Naive thymus-derived CD8-positive, alpha-beta T cell (primary cell): ENCODE results near the gene DDX23. TPM values are rescaled to one million over a fixed set of nuclear protein-coding genes. Genes with fewer than 3 reads are reported as not detected.
A peak's percentile ranks its signal among the peaks of the same experiment; 100 is the strongest.

Source experiments
- ATAC-seq, 2 donors: fragments of 150-1000 bp; cut with Tn5 transposase in 1 of 2; sonication (Bioruptor Pico), chemical (Tn5 transposase) in 1 of 2; 1 replicate in 1 of 2; 2 replicates in 1 of 2; pipeline ENCODE4 v1.10.0; 2021; ENCODE audit warnings: mild to moderate bottlenecking in 2 of 2, moderate library complexity in 2 of 2
- POLR2A ChIA-PET: fragments of 350-600 bp; sonication (Branson Sonifier 250); formaldehyde crosslinking; loops from one replicate; lab custom pipeline; 2021; ENCODE audit warnings: antibody characterized with exemption; lab: Charles Lee
- DNase-seq, 10 donors: peaks; one replicate each; pipeline versions ENCODE4 v3.0.0 to v3.0.0-alpha.2; 2020 to 2022
- H3K27ac Mint-ChIP-seq, 10 donors: one replicate each; pipeline ENCODE4 v1.8.0; 2020 to 2022; ENCODE audit warnings: mild to moderate bottlenecking in 10 of 10, mixed read lengths in 10 of 10, moderate library complexity in 4 of 10, inconsistent platforms in 1 of 10
- H3K27me3 Mint-ChIP-seq, 5 donors: one replicate each; pipeline ENCODE4 v1.8.0; 2021 to 2022; ENCODE audit warnings: mixed read lengths in 5 of 5
- H3K36me3 Mint-ChIP-seq, 3 donors: one replicate each; pipeline ENCODE4 v1.8.0; 2020 to 2022; ENCODE audit warnings: mixed read lengths in 3 of 3, mild to moderate bottlenecking in 2 of 3, inconsistent platforms in 1 of 3
- H3K4me1 Mint-ChIP-seq, 4 donors: one replicate each; pipeline ENCODE4 v1.8.0; 2021 to 2022; ENCODE audit warnings: mixed read lengths in 4 of 4
- H3K4me3 Mint-ChIP-seq, 10 donors: one replicate each; pipeline ENCODE4 v1.8.0; 2020 to 2022; ENCODE audit warnings: mild to moderate bottlenecking in 10 of 10, mixed read lengths in 10 of 10, moderate library complexity in 6 of 10, inconsistent platforms in 1 of 10
- H3K9me3 Mint-ChIP-seq, 9 donors: one replicate each; pipeline ENCODE4 v1.8.0; 2020 to 2022; ENCODE audit warnings: mixed read lengths in 9 of 9, mild to moderate bottlenecking in 3 of 9, inconsistent platforms in 1 of 9, moderate library complexity in 1 of 9
- polyA plus RNA-seq, 3 donors: library from polyadenylated mRNA; unstranded; fragments of 300-500 nt; fragmentation: Illumina TruSeq; gene quantifications; one replicate each; pipeline ENCODE4 v1.2.3, GENCODE V29; 2021
- total RNA-seq, 8 experiments: library from RNA in 2 of 8; stranded (reverse) in 2 of 8; gene quantifications; one replicate each; pipeline ENCODE4 v1.2.3 and lab custom pipeline; 2021 to 2026

DDX23 gene
- total and polyA plus RNA-seq, 5 experiments from 2014 or later, result 27.6 to 171 (median 52.2) TPM

DNA sequence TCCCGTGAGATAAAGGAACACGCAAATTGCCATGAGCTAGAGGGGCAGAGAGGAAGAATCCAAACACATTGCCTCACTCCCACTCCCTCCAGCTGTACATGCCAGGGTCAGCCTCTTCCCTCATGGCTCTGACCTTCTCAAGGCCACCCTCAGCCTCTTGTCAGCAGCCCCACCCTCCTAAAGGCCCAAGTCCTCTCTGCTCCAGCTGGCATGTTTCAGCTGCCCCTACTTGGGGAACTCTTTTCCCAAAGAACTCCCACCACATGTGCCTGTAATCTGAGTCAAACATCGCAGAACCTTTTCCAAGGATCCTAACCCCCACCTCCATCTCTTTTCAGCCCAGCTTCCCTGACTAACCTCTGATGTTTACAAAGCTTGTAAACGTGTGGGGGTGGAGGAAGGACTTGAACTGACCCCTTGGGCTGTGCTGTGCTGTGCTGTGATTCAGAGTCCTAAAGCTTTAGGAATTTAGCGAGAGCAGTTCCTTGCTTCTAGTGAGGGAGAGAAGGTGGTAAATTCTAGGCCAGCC lies 41.0 kb downstream of the DDX23 start:
- Mint-ChIP-seq H3K9me3 (no peaks in the 10 kb centered on the region), H3K4me3 (no peak overlapping the region), H3K4me1 (peaks cover 5 to 25% (median 17%) of the 10 kb centered on the region in 4 donors)

DNA sequence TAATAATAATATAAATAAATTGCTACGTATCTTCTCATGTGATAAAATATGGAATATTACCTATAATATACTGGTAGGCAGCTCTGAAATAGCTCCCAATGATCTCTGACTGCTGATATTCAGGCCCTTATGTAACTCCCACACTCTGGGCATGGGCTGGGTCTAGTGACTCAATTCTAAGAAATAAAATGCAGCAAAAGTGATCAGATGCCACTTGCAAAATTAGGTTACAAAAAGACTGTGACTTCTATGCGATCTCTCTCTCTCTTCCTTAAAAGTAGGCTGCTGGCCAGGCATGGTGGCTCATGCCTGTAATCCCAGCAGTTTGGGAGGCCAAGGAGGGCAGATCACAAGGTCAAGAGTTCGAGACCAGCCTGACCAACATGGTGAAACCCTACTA lies 44.0 kb downstream of the DDX23 start:
- Mint-ChIP-seq H3K27ac (no peak overlapping the region), H3K27me3 (no peaks in the 10 kb centered on the region), H3K4me1 (peaks cover 0 to 9% (median 5%) of the 10 kb centered on the region in 4 donors), H3K36me3 (no peaks in the 10 kb centered on the region), H3K9me3 (no peaks in the 10 kb centered on the region), H3K4me3 (no peak overlapping the region)
- ATAC-seq (no peak), DNase-seq (no peak)
- POLR2A ChIA-PET, result interaction anchor here (0.6 kb wide), 1 partner anchor 44 kb away, joined by 6 read pairs; the partner anchor contains the start of gene DDX23

More for the DNA sequence above, 41.0 kb downstream of the DDX23 start:
- Mint-ChIP-seq H3K36me3 (no peaks in the 10 kb centered on the region), H3K27me3 (peaks cover 0 to 1% (median 0%) of the 10 kb centered on the region in 5 donors), H3K27ac (peak overlapping the region in 1 of 10 donors; percentile 56)
- POLR2A ChIA-PET, result no interaction called here
- DNase-seq, result no peak
- ATAC-seq, result no peak

DNA sequence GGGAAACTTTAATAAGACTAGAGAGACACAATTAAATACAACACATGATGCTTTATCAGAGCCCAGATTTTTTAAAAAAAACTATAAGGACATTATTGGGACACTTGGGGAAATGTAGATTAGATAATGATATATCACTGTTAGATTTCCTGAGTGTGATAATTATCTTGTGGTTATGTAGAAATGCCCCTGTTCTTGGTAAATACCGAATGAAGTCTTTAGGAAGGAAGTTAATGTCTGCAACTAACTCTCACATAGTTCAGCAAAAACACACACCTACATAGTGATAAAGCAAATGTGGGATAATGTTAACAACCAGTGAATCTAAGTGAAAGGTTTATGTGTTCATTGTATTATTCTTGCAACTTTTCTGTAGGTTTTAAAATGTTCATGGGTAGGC lies 48.3 kb downstream of the DDX23 start:
- no peaks in the 10 kb centered on the region for H3K36me3 Mint-ChIP-seq
- DNase-seq, result no peak
- no peak overlapping the region for H3K27ac Mint-ChIP-seq
- H3K9me3 Mint-ChIP-seq, result no peaks in the 10 kb centered on the region
- no peak overlapping the region for H3K4me3 Mint-ChIP-seq
- POLR2A ChIA-PET, result no interaction called here
- peaks cover 0 to 9% (median 4%) of the 10 kb centered on the region in 4 donors for H3K4me1 Mint-ChIP-seq
- no peak for ATAC-seq
- H3K27me3 Mint-ChIP-seq, result peaks cover 0 to 4% (median 0%) of the 10 kb centered on the region in 5 donors

DNA sequence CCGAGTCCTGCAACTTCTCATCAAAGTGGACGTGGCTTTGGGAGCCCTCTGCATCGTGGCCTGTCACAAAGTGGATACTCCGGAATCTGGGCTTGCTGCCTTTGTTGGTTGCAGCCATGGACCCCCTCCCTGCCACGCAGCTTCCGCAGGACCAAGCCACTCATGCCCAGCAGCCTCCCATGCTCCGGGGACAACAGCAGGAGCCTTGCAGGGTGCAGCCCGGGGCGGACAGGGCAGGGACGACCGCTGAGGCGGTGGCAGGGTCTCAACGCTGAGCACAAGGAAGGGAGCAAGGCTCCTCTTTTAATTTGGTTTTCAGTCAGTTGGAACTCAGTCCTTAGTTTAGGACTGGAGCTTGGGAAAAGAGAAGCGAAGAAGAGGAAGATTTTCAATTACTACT lies 51.0 kb downstream of the DDX23 start:
- Mint-ChIP-seq H3K27ac (no peak overlapping the region), H3K36me3 (no peaks in the 10 kb centered on the region), H3K4me3 (no peak overlapping the region), H3K9me3 (no peaks in the 10 kb centered on the region), H3K4me1 (peaks cover 2 to 4% (median 2%) of the 10 kb centered on the region in 4 donors), H3K27me3 (peaks cover 0 to 4% (median 0%) of the 10 kb centered on the region in 5 donors)
- POLR2A ChIA-PET, result no interaction called here
- DNase-seq, result peak in 1 of 10 donors; percentile 42
- ATAC-seq, result no peak

DNA sequence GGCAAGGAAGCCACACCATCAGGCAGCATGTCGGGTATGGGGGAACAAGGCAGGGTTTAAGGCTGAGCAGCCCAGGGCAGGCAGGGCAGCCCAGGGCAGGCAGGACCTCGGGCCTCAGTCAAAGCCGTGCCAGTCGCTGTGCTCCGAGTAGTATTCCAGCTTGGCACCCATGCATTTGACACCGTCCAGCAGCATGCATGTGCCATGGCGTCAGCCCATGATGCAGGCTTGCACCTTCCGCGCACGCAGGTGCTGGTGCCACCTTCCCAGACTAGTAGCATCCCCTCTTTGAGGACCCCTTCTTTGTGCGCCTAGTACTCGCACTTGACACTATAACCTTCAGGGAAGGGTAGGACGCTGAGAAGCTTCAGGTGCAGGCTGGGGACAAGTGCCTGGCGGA lies 51.5 kb downstream of the DDX23 start:
- H3K27me3 Mint-ChIP-seq, result peaks cover 0 to 4% (median 0%) of the 10 kb centered on the region in 5 donors
- no peak for ATAC-seq
- H3K9me3 Mint-ChIP-seq, result no peaks in the 10 kb centered on the region
- POLR2A ChIA-PET, result no interaction called here
- H3K4me3 Mint-ChIP-seq, result no peak overlapping the region
- no peak overlapping the region for H3K27ac Mint-ChIP-seq
- DNase-seq, result peak in 1 of 10 donors; percentile 28
- no peaks in the 10 kb centered on the region for H3K36me3 Mint-ChIP-seq
- peaks cover 2 to 6% (median 5%) of the 10 kb centered on the region in 4 donors for H3K4me1 Mint-ChIP-seq

DNA sequence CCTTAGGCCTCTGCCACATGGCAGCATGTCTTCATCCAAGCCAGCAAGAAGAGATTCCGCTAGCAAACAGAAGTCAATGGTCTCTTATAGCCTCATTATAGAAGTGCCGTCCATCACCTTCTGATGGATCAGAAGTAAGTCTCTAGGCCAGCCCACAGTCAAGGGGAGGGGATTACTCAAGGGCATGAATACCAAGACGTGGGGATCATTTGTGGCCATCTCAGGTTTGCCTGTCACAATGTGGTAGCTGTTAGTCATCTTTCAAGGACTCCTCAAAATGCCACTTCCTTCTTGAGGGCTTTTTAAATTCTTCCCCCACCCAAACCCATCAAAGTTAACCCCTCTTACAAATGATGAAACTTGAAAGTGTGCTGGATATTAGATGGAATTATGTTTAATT lies 55.0 kb downstream of the DDX23 start:
- Mint-ChIP-seq H3K4me3 (no peak overlapping the region), H3K9me3 (no peaks in the 10 kb centered on the region), H3K27ac (no peak overlapping the region), H3K4me1 (peaks cover 0 to 5% (median 3%) of the 10 kb centered on the region in 4 donors), H3K27me3 (peaks cover 0 to 8% (median 5%) of the 10 kb centered on the region in 5 donors), H3K36me3 (no peaks in the 10 kb centered on the region)
- DNase-seq, result no peak
- POLR2A ChIA-PET, result no interaction called here
- ATAC-seq, result no peak

DNA sequence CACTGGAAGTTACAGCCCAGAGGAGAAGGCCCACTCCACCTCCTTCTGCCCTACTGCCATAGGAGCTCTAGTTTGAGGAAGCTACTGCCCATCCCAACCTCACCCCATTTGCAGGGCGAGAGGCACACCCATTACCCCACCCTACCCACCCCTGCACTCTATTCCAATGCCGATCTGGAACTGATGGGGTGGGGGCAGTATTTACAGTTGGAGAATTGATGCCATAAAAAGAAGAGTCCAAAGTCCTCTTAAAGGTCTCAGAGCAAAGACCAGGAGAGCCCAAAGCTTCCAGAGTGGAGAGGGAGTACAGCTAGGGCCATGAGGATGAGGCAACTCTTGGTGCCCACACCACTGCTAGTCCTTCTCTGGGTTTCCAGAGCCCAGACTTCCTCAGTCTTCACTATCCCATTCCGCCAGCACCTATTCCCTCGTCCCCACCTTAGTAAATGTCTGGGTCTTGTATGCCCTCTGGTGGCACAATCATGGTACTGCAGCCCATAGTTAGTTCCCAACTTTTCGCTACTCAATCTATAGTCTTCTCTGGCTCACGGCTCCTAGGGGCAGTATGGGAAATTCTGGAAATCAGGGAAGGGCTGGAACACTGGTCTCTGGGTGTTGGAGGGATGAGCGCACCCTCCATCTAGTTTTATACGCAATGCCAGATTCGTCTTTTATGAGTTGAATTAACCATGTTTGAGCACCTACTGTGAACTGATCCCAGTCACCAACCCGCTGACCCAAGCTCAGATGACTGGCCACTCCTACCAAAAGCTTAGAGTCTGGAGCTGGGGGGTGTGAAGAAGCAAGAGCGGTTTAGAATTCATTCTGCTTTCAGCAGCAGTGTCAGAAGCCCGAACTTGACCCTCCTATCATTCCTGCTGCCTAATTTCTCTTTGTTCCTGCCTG lies 56.2 kb downstream of the DDX23 start:
- Mint-ChIP-seq H3K4me1 (peaks cover 0 to 5% (median 3%) of the 10 kb centered on the region in 4 donors), H3K4me3 (no peak overlapping the region), H3K36me3 (no peaks in the 10 kb centered on the region), H3K27ac (peak overlapping the region in 2 of 10 donors; percentile 0 to 7), H3K27me3 (peaks cover 0 to 9% (median 7%) of the 10 kb centered on the region in 5 donors), H3K9me3 (no peaks in the 10 kb centered on the region)
- DNase-seq (peak in 9 of 10 donors; percentile 14 to 71 (median 53)), ATAC-seq (peak; percentile 65 to 76)
- POLR2A ChIA-PET, result interaction anchor here (1.2 kb wide), 1 partner anchor 42 kb away, joined by 3 read pairs; no protein-coding TSS in a partner anchor

DNA sequence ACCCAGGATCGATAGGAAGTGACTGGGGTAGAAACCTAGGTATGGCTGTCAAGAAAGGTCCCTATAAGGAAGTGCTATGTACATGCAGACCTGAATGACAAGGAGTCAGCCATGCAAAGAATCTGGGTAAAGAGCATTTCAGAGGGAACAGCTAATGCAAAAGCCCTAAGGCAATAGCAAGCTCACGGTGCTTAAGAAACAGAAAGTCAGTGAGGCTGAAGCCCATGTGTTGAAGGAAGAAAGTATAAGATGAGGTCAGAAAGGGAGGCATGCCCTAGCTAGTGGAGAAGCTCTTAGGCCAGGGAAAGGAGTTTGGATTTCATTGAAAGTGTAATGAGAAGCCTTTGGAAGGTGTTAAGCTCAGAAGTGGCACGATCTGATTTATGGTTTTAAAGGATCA lies 57.1 kb downstream of the DDX23 start:
- H3K4me3 Mint-ChIP-seq, result no peak overlapping the region
- H3K27me3 Mint-ChIP-seq, result peaks cover 7 to 16% (median 14%) of the 10 kb centered on the region in 5 donors
- H3K9me3 Mint-ChIP-seq, result no peaks in the 10 kb centered on the region
- H3K36me3 Mint-ChIP-seq, result peaks cover 0 to 4% (median 0%) of the 10 kb centered on the region in 3 donors
- no peak for DNase-seq
- POLR2A ChIA-PET, result interaction anchor here (1.2 kb wide), 1 partner anchor 41 kb away, joined by 3 read pairs; no protein-coding TSS in a partner anchor
- peaks cover 0 to 10% (median 5%) of the 10 kb centered on the region in 4 donors for H3K4me1 Mint-ChIP-seq
- H3K27ac Mint-ChIP-seq, result no peak overlapping the region
- ATAC-seq, result no peak

DNA sequence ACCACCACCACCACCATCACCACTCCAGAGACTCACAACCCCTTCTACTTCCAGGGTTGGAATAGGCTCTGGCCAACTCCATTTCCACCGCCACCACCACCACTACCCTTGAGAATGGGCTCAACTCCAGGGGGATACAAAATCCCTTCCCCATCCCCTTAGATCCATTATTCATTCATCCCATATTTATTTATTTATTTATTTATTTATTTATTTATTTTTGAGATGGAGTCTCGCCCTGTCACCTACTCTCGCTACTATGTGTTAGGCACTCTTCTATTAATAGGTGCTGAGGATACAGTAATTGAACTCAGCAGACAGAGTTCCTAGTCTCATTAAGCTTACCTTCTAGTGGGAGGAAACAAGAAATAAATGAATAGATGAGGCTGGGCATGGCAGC lies 58.3 kb downstream of the DDX23 start:
- peaks cover 8 to 23% (median 20%) of the 10 kb centered on the region in 5 donors for H3K27me3 Mint-ChIP-seq
- POLR2A ChIA-PET, result no interaction called here
- H3K36me3 Mint-ChIP-seq, result peaks cover 0 to 4% (median 0%) of the 10 kb centered on the region in 3 donors

DNA sequence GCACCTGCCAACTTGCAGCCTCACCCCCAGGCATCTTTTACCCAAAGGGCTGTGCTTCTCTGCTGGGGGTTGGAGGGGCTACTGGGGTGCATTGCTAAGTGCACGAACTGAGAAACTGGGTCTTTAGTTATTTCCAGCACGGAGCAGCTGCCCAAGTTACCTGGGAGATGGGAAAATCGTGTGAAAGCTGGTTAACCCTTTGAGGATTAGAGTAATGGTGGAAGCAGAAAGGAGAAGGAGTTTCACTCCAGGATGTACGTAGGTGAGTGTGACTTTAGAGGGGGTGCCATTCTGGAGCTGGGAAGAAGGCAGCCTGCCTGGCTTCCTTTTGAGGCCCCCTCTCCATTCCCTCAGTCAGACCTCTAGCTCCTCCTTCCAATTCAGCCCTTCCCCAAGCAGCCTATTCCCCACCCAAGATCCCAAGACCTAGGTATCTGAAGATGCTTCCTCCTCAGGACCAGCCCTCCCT lies 62.1 kb downstream of the DDX23 start:
- POLR2A ChIA-PET, result no interaction called here
- H3K4me3 Mint-ChIP-seq, result peak overlapping the region in 9 of 10 donors; percentile 28 to 87 (median 64)
- H3K27ac Mint-ChIP-seq, result peak overlapping the region in 1 of 10 donors; percentile 31
- DNase-seq (no peak), ATAC-seq (no peak)
- H3K27me3 Mint-ChIP-seq, result peaks cover 15 to 57% (median 46%) of the 10 kb centered on the region in 5 donors
- H3K4me1 Mint-ChIP-seq, result peaks cover 5 to 22% (median 8%) of the 10 kb centered on the region in 4 donors
- peaks cover 0 to 4% (median 0%) of the 10 kb centered on the region in 3 donors for H3K36me3 Mint-ChIP-seq
- H3K9me3 Mint-ChIP-seq, result no peaks in the 10 kb centered on the region

More for the DNA sequence above, 58.3 kb downstream of the DDX23 start:
- Mint-ChIP-seq H3K4me1 (peaks cover 0 to 22% (median 7%) of the 10 kb centered on the region in 4 donors), H3K27ac (no peak overlapping the region), H3K9me3 (no peaks in the 10 kb centered on the region), H3K4me3 (no peak overlapping the region)
- DNase-seq (no peak), ATAC-seq (no peak)

DNA sequence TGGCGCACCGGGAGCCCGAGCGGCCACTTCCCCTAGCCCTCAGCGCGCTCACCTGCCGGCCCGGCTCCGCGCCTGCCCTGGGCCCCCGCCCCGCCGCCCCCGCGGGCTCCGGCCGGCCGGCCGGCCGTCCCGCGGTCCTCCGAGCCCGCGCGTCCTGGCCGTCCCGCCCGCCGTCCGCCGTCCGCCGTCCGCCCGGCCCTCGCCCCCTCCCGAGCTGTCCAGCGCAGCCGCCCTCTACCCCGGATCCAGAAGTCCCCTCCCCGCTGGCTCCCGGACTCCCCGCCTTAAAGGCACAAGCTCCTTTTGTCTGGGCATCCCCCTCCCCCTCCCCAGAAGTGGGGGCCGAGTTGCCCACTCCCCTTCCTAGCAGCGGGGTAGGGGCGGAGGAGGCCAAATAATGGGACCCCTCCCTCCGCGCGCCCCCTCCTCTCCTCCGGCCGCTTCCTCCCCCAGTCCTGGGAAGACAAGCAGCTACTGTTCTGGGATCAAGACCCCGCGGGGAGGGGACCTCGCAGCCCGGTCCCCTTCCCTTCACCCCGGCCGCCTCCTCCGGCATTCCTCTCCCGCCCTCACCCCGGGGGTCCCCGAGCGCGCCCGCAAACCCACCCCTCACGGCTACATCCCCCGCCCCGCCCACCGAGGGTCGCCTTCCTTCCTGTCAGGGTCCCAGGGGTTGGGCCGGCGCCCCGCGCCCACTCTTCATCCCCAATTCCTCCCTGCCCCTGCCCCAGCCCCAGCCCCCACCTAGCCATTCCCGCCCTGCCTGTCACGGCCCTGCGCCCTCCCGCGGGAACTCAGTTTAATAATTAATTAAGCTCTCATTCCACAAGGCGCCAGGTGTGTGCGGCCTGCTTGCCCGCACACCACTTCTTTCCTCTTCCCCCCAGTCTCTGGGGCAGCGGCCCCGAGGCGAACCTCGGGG lies 62.8 kb downstream of the DDX23 start, which contains the start of gene ADCY6:
ADCY6 (minus strand) TSS at position 236 of the 922 bp plus-strand sequence. CDS start 5,655 bp downstream, outside the sequence.
- H3K4me1 Mint-ChIP-seq, result peaks cover 5 to 22% (median 7%) of the 10 kb centered on the region in 4 donors
- ATAC-seq, result peak in 1 of 2 donors; percentile 41
- H3K9me3 Mint-ChIP-seq, result no peaks in the 10 kb centered on the region
- POLR2A ChIA-PET, result interaction anchor here (0.6 kb wide), 2 partner anchors 20 to 230 kb away, joined by 3 to 5 read pairs; a partner anchor contains a TSS
- peaks cover 0 to 4% (median 0%) of the 10 kb centered on the region in 3 donors for H3K36me3 Mint-ChIP-seq
- DNase-seq, result peak in 1 of 10 donors; percentile 2
- H3K27ac Mint-ChIP-seq, result peak within 1 kb of the TSS in 2 of 10 donors; percentile 18 to 79
- peaks cover 18 to 61% (median 45%) of the 10 kb centered on the region in 5 donors for H3K27me3 Mint-ChIP-seq
- peak within 1 kb of the TSS; percentile 69 to 87 (median 75) for H3K4me3 Mint-ChIP-seq
